HG03135 (cell line): ENCODE data around the gene CYP27B1.
"Not testable (repeated sequence)": the region's sequence is repeated elsewhere in the genome, so short reads cannot be mapped to it uniquely, and the experiment has no call there.

ENCODE experiments used
- ATAC-seq: cut with Tn5 transposase; IDR thresholded peaks from one replicate; pipeline ENCODE4 v1.9.1; 2021; ENCODE audit warnings: mild to moderate bottlenecking, moderate library complexity; ENCODE audit not compliant: unreplicated experiment

CYP27B1 gene

DNA sequence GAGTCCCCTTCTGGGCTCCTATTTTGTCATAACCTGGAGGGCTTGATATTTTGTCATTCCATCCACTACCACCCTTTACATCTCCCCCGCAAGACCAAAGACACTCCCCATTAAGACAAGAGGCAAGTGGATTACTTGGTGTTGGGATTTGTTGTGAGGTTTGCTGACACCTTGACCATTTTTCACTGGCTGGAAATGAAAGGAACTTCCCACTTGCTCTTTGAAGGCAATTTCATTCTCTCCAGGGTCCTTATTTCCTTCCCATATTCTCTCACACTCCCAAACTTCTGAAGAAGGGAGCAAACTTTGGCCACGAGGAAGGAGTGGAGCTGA, 43.3 kb downstream of the CYP27B1 start:
- no peak for ATAC-seq

- no peak for ATAC-seq
These were observed 43.9 kb downstream of the CYP27B1 start for GRCh38 chr12:57722716-57723629.

GRCh38 chr12:57721846-57722608, 44.9 kb downstream of the CYP27B1 start:
- not testable (repeated sequence) for ATAC-seq

GRCh38 chr12:57720606-57721595, 46.0 kb downstream of the CYP27B1 start:
- no peak for ATAC-seq

GRCh38 chr12:57719777-57720605, 46.9 kb downstream of the CYP27B1 start:
- no peak for ATAC-seq

DNA sequence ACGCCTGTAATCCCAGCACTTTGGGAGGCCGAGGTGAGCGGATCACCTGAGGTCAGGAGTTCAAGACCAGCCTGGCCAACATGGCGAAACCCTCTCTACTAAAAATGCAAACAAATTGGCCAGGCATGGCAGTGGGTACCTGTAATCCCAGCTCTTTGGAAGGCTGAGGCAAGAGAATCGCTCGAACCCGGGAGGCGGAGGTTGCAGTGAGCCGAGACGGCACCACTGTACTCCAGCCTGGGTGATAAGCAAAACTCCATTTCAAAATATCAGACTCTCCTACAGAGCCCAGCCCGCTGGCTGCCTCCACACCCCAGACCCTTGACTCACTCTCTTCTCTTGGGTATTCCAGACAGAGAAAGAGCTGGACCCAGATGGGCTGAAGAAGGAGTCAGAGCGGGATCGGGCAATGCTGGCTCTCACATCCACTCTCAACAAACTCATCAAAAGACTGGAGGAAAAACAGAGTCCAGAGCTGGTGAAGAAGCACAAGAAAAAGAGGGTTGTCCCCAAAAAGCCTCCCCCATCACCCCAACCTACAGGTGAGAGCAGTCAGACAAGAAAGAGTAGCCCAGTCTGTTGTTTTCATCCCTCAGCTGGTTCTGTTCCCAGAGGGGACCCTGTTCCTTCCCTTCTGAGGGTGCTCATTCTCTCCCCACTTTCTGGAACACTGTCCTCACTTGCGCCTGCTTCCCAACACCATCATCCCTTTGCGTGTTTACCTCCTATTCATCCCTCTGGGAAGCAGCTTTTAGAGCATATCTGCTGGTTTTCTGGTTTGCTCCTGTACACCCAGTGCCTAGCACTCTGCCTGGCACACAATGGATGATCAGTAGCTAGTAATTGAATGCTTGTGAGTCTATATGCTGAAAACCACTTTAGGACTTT, 48.0 kb downstream of the CYP27B1 start:
- ATAC-seq: no peak

GRCh38 chr12:57717846-57718640, 48.8 kb downstream of the CYP27B1 start:
- no peak for ATAC-seq

DNA sequence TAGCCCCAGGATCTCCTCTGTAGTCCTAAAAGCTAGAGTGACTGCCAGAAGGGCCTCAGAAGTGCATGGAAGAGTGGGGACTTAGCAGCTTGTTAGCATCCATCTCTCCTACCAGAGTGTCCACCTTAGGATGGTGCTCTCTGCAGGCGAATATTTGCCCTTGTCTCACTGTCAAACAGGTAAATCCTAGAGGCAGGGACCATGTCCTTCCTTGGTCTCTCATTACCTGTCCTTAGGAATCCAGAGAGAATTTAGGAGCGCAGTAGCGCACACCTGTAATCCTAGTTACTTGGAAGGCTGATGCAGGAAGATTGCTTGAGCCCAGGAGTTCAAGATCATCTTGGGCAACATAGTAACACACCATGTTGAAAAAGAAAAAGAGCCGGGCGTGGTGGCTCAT, 49.7 kb downstream of the CYP27B1 start:
- ATAC-seq: no peak

DNA sequence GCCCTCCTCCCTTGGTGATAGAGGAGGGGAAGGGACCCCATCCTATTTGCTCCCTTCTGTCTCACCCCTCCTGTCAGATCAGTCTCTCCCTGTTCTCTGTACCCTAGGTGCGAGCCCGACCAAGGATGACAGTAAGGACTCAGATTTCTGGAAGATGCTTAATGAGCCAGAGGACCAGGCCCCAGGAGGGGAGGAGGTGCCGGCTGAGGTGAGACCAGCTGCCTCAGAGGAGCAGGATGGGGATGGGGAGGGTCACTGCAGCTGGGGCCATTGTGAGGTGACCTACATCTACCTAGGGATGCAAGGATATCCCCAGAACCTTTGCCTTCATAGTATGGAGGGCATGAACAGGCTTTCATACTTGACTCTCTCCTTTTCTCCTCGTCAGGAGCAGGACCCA, 50.6 kb downstream of the CYP27B1 start:
- no peak for ATAC-seq

GRCh38 chr12:57715786-57716185, 51.1 kb downstream of the CYP27B1 start:
- ATAC-seq: no peak

DNA sequence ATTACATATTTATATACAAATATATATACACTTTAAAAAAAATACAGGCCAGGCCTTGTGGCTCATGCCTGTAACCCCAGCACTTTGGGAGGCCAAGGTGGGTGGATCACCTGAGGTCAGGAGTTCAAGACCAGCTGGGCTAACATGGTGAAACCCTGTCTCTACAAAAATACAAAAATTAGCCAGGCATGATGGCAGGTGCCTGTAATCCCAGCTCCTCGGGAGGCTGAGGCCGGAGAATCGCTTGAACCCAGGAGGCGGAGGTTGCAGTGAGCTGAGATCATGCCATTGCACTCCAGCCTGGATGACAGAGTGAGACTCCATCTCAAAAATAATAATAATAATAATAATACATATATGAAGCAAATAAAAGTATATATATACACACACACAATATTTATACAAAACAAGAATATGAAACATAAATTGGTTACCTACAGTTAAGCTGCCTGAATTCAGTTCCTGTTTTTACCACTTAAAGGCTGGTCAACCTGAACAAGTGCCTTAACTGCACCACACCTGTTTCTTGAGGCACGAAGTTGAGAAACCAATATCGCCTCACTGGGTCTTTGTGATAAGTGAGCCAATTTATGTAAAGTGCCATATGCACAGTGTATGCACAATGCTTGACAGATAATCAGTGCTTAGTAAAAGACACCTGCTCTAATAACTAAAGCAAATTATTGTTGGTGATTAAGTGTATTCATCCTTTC, 51.7 kb downstream of the CYP27B1 start:
- peak; percentile 71 for ATAC-seq

DNA sequence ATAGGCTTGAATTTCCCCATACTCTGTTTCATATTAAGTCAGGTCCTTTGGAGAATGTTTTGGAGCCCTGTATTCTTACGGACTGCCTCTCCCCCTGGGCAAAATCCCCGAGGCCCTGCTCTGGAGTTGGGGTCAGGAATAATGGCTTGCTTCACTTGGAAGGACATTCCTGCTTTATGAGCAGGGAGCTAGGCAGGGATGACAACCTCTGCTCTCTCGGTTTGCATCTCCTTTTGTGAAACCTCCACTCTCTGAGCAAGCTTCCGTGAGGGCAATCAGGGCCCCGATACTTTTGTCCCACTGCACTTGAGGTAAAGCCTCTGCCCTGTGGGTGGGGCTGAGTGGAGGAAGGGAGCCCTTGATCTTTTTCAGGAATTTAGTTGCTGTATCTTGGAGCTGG, 53.7 kb downstream of the CYP27B1 start:
- no peak for ATAC-seq

GRCh38 chr12:57712701-57713100, 54.2 kb downstream of the CYP27B1 start:
- no peak for ATAC-seq
